Neural progenitor cell (in vitro differentiated cells): ENCODE results near the gene RNF144B. TPM values are rescaled to one million over a fixed set of nuclear protein-coding genes. Genes with fewer than 3 reads are reported as not detected.

Experiments used
- DNase-seq: peaks from one replicate; pipeline ENCODE4 v3.0.0-alpha.2; 2016; ENCODE audit warnings: low spot score
- H2AFZ ChIP-seq: fragments of 200-600 bp; sonication (generic); replicated peaks from 2 replicates; pipeline ENCODE4 v1.6.1; 2016; ENCODE audit warnings: antibody characterized with exemption
- H3F3A ChIP-seq: fragments of 200-600 bp; sonication (generic); 2 replicates; pipeline ENCODE4 v1.6.1; 2016; ENCODE audit warnings: antibody characterized with exemption, low read depth
- H3K27ac ChIP-seq: fragments of 200-600 bp; sonication (generic); 2 replicates; pipeline ENCODE4 v1.5.1; 2016; ENCODE audit warnings: mild to moderate bottlenecking
- H3K27me3 ChIP-seq: fragments of 200-600 bp; sonication (generic); 2 replicates; pipeline ENCODE4 v1.6.1; 2016; ENCODE audit warnings: mild to moderate bottlenecking, moderate library complexity
- H3K36me3 ChIP-seq: fragments of 200-600 bp; sonication (generic); 2 replicates; pipeline ENCODE4 v1.5.1; 2016
- H3K4me1 ChIP-seq: fragments of 200-600 bp; sonication (generic); 2 replicates; pipeline ENCODE4 v1.6.1; 2016; ENCODE audit warnings: mixed run types
- H3K4me2 ChIP-seq: fragments of 200-600 bp; sonication (generic); 2 replicates; pipeline ENCODE4 v1.6.1; 2016
- H3K4me3 ChIP-seq: fragments of 200-600 bp; sonication (generic); 2 replicates; pipeline ENCODE4 v1.5.1; 2016
- H3K79me2 ChIP-seq: fragments of 200-600 bp; sonication (generic); 2 replicates; pipeline ENCODE4 v1.6.1; 2016; ENCODE audit warnings: low read depth
- H3K9ac ChIP-seq: fragments of 200-600 bp; sonication (generic); 2 replicates; pipeline ENCODE4 v1.6.1; 2016
- H3K9me3 ChIP-seq: fragments of 200-600 bp; sonication (generic); 2 replicates; pipeline ENCODE4 v1.5.1; 2016; ENCODE audit warnings: low read depth
- H4K20me1 ChIP-seq: fragments of 200-600 bp; sonication (generic); 2 replicates; pipeline ENCODE4 v1.6.1; 2016; ENCODE audit warnings: low read depth
- H3K27ac Mint-ChIP-seq: 3 replicates; pipeline ENCODE4 v1.8.0; 2021; ENCODE audit warnings: mixed read lengths
- H3K27me3 Mint-ChIP-seq: 2 replicates; pipeline ENCODE4 v1.8.0; 2022; ENCODE audit warnings: low read depth, mild to moderate bottlenecking, inconsistent platforms, moderate library complexity, mixed read lengths; ENCODE audit not compliant: insufficient read depth
- H3K36me3 Mint-ChIP-seq: 3 replicates; pipeline ENCODE4 v1.8.0; 2021; ENCODE audit warnings: mixed read lengths
- H3K4me1 Mint-ChIP-seq: 3 replicates; pipeline ENCODE4 v1.8.0; 2021; ENCODE audit warnings: mixed read lengths
- H3K4me3 Mint-ChIP-seq: 3 replicates; pipeline ENCODE4 v1.8.0; 2021; ENCODE audit warnings: mild to moderate bottlenecking, moderate library complexity, mixed read lengths
- H3K9me3 Mint-ChIP-seq: 3 replicates; pipeline ENCODE4 v1.8.0; 2020; ENCODE audit warnings: mixed read lengths
- CTCF ChIP-seq: fragments of 200-600 bp; sonication (generic); IDR thresholded peaks from 2 replicates; pipeline ENCODE4 v1.5.1; 2017; ENCODE audit warnings: antibody characterized with exemption, mild to moderate bottlenecking
- EZH2 ChIP-seq: fragments of 200-600 bp; sonication (generic); IDR thresholded peaks from 2 replicates; pipeline ENCODE4 v1.6.1; 2017; ENCODE audit warnings: antibody characterized with exemption, mild to moderate bottlenecking, moderate library complexity
- EZH2phosphoT487 ChIP-seq: fragments of 200-600 bp; sonication (generic); IDR thresholded peaks from 2 replicates; pipeline ENCODE4 v1.6.1; 2017; ENCODE audit warnings: antibody characterized with exemption
- total RNA-seq: library from RNA; depleted of rRNA; stranded (reverse); fragments of >200 nt; gene quantifications from 2 replicates; pipeline ENCODE4 v1.2.3, GENCODE V29; 2015; ENCODE audit warnings: low replicate concordance

RNF144B gene
- total RNA-seq, 1 donor from 2014 or later: 0.75 TPM

- H3K4me3 Mint-ChIP-seq: no peak overlapping the region
- Histone ChIP-seq H3K36me3 (no peaks in the 10 kb centered on the region), H3K27ac (no peak overlapping the region), H3K79me2 (no peaks in the 10 kb centered on the region), H3K9me3 (no peaks in the 10 kb centered on the region), H3K27me3 (no peaks in the 10 kb centered on the region), H3K9ac (no peak overlapping the region), H4K20me1 (no peaks in the 10 kb centered on the region), H2AFZ (no peak overlapping the region), H3K4me3 (no peak overlapping the region), H3K4me2 (no peak overlapping the region), H3K4me1 (no peaks in the 10 kb centered on the region), H3F3A (no peaks in the 10 kb centered on the region)
- no peak overlapping the region for H3K27ac Mint-ChIP-seq
- no peaks in the 10 kb centered on the region for H3K9me3 Mint-ChIP-seq
- H3K4me1 Mint-ChIP-seq: peaks cover 3% of the 10 kb centered on the region
- TF ChIP-seq EZH2 (no peak), CTCF (no peak), EZH2phosphoT487 (no peak)
- DNase-seq: no peak
- H3K36me3 Mint-ChIP-seq: no peaks in the 10 kb centered on the region
- peaks cover 3% of the 10 kb centered on the region for H3K27me3 Mint-ChIP-seq
Measured at GRCh38 chr6:18342223-18342622, 44.9 kb upstream of the RNF144B start.

GRCh38 chr6:18343741-18344140, 43.4 kb upstream of the RNF144B start:
- H3K27me3 Mint-ChIP-seq: no peaks in the 10 kb centered on the region
- TF ChIP-seq EZH2phosphoT487: no peak
- TF ChIP-seq EZH2: no peak
- no peak for TF ChIP-seq CTCF
- Histone ChIP-seq H3K27ac (no peak overlapping the region), H2AFZ (no peak overlapping the region), H3K9ac (no peak overlapping the region), H3K27me3 (no peaks in the 10 kb centered on the region), H3K9me3 (no peaks in the 10 kb centered on the region), H3K4me3 (no peak overlapping the region), H3K36me3 (no peaks in the 10 kb centered on the region), H4K20me1 (no peaks in the 10 kb centered on the region), H3K79me2 (no peaks in the 10 kb centered on the region), H3F3A (no peaks in the 10 kb centered on the region), H3K4me2 (no peak overlapping the region), H3K4me1 (no peaks in the 10 kb centered on the region)
- H3K36me3 Mint-ChIP-seq: no peaks in the 10 kb centered on the region
- no peak overlapping the region for H3K27ac Mint-ChIP-seq
- DNase-seq: no peak
- H3K4me1 Mint-ChIP-seq: peaks cover 11% of the 10 kb centered on the region
- H3K9me3 Mint-ChIP-seq: no peaks in the 10 kb centered on the region
- H3K4me3 Mint-ChIP-seq: no peak overlapping the region

GRCh38 chr6:18347021-18347577, 40.1 kb upstream of the RNF144B start:
- H3K27me3 ChIP-seq: no peaks in the 10 kb centered on the region
- Mint-ChIP-seq H3K4me1 (peaks cover 15% of the 10 kb centered on the region), H3K27ac (no peak overlapping the region), H3K36me3 (no peaks in the 10 kb centered on the region), H3K4me3 (no peak overlapping the region), H3K27me3 (no peaks in the 10 kb centered on the region), H3K9me3 (no peaks in the 10 kb centered on the region)
- H2AFZ ChIP-seq: no peak overlapping the region
- H3K36me3 ChIP-seq: no peaks in the 10 kb centered on the region
- no peak overlapping the region for H3K4me3 ChIP-seq
- H3K79me2 ChIP-seq: no peaks in the 10 kb centered on the region
- no peaks in the 10 kb centered on the region for H3K9me3 ChIP-seq
- H3K27ac ChIP-seq: no peak overlapping the region
- TF ChIP-seq EZH2phosphoT487 (no peak), CTCF (no peak), EZH2 (no peak)
- H3K4me1 ChIP-seq: peaks cover 5% of the 10 kb centered on the region
- no peak for DNase-seq
- no peak overlapping the region for H3K9ac ChIP-seq
- no peaks in the 10 kb centered on the region for H4K20me1 ChIP-seq
- no peaks in the 10 kb centered on the region for H3F3A ChIP-seq
- no peak overlapping the region for H3K4me2 ChIP-seq
